Hepatocyte (in vitro differentiated cells): ENCODE results near the gene CDCP1.

Source experiments
- CTCF ChIP-seq: fragments of 200-600 bp; sonication (generic); IDR thresholded peaks from 2 replicates; pipeline ENCODE4 v1.5.1; 2016; ENCODE audit warnings: antibody characterized with exemption, mild to moderate bottlenecking; ENCODE audit not compliant: poor library complexity
- EZH2 ChIP-seq: fragments of 200-600 bp; sonication (generic); IDR thresholded peaks from 2 replicates; pipeline ENCODE4 v1.6.1; 2016; ENCODE audit warnings: antibody characterized with exemption, mild to moderate bottlenecking, borderline replicate concordance

GRCh38 chr3:45132568-45133211 lies 13.5 kb downstream of the CDCP1 start:
- TF ChIP-seq CTCF, result no peak
- no peak for TF ChIP-seq EZH2
